Measurements from ENCODE around the gene GAA.
"Not testable (repeated sequence)": the region's sequence is repeated elsewhere in the genome, so short reads cannot be mapped to it uniquely, and the experiment has no call there.

Gene GAA

DNA sequence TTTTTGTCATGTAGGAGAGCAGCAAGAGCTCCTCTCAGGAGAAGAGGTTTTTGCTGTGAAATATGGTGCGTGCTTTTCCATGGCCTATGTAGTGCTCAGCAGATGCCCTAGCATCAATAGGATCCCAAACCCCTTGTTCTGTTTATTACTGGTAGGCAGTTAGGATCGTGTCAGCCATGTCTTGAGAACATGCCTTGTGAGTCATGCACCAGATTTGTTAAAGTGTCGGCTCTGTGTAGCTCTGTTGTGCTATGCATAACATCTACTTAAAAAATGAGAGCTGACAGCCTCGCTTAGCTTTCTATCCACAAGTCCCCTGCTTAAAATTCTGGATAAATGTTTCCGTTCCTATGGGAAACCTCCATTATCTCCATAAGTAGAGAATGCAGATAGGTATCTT, 50.0 kb downstream of the GAA start:
- DNase-seq = no peak

DNA sequence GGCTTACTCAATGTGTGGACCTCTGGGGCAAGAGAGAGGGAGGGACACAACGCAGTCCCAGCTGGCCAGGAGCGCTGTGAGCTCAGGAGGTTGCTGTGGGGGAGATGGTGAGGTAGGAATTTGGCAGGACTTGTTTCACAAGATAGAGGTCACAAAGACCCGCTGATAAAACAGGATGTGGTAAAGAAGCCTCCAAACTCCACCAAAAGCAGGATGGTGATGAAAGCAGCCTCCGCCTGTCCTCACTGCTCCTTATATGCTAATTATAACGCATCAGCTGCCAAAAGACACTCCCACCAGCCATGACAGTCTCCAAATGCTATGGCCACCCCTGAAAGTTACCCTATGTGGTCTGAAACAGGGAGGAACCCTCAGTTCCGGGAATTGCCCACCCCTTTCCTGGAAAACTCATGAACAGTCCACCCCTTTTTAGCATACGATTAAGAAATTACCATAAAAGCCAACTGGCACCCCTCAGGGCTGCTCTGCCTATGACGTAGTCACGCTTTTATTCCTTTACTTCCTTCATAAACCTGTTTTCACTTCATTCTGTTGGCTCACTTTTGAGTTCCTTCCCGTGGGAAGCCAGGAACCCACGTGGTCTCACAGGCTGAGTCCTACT, 50.8 kb downstream of the GAA start:
- DNase-seq = no peak

GRCh38 chr17:80153004-80153403, 51.6 kb downstream of the GAA start:
- DNase-seq = no peak

DNA sequence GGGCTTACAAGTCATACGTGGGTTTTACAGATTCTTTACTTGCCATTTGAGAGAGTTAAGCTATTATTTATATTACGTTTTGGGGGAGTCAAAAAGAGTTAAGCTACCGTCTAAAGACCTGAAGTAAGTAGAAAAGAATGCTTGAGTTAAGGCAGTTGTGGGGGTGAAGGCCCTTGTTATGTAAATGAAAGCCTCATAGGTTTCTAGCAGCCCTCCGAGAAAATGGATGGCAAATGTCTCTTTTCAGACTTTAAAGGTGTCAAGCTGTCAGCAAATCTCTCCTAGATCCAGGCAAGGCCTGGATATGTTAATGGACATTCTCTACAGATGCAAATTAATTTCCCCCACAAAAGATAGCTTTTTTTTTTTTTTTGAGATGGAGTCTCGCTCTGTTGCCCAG, 52.8 kb downstream of the GAA start:
- DNase-seq = no peak

GRCh38 chr17:80155600-80155999, 54.2 kb downstream of the GAA start:
- DNase-seq = not testable (repeated sequence)

DNA sequence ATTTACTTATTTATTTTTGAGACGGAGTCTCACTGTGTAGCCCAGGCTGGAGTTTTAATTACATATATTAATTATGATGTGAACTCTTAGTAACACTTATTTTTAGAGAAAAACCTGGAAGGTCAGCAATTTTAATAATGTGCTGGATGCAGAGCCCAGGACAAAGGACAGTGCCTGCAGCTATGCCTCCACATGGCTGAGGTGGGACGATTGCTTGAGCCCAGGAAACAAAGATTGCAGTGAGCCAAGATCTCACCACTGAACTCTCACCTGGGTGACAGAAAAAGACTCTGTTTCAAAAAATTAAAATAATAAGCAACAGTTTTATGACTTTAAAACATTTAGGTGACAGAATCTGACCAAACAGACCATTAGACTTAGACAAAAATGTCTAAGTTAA, 57.5 kb downstream of the GAA start:
- DNase-seq = no peak

GRCh38 chr17:80160536-80160935, 59.2 kb downstream of the GAA start:
- no peak for DNase-seq

- DNase-seq = no peak
Measured at GRCh38 chr17:80163336-80163735, 62.0 kb downstream of the GAA start.

- no peak for DNase-seq
Measured at GRCh38 chr17:80164185-80164584, 62.8 kb downstream of the GAA start.

GRCh38 chr17:80166446-80166845, 65.1 kb downstream of the GAA start:
- DNase-seq = no peak

- DNase-seq = no peak
Measured at GRCh38 chr17:80168371-80168770, 67.0 kb downstream of the GAA start.

DNA sequence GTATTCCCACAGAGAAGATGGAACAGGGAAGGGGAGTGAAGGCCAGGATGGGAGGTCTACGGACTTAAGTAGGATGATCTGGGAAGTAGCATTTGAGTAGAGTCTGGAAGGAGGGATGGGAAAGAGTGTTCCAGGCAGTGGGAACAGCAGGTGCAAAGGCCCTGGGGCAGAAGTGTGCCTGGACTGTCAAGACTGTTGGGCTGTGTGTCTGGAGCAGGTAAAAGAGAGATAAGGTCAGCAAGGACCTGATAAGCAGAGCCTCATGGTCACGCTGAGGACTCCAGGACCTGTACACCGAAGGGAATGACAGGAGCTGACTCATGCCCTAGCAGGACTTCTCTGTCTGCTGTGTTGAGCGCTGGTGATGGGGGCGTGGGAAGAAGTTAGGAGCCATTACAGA, 67.7 kb downstream of the GAA start:
- no peak for DNase-seq
